GM18870 (cell line): ENCODE results near the gene PRKAG2.

Experiments
- ATAC-seq: cut with Tn5 transposase; IDR thresholded peaks from one replicate; pipeline ENCODE4 v1.9.1; 2021; ENCODE audit warnings: moderate library complexity; ENCODE audit not compliant: unreplicated experiment

Gene PRKAG2

DNA sequence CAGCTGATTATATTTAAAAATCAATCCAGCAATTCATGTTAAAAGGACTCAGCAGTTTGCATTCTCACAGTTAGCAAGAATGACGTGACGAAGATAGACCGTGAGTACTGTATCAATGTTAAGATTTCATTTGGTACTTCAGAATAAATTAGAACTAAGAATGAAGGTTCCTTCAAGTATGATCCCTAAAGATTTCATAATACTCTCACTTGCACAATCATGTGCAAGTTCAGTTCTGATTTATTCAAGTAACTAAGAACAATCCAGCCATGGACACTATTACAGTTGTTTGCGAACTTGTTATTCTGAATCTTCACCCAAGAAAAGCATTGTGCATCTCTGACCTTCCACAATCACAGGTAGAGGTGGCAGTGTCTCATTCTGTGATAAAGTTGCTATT is 365.0 kb downstream of the PRKAG2 start:
- ATAC-seq: no peak

DNA sequence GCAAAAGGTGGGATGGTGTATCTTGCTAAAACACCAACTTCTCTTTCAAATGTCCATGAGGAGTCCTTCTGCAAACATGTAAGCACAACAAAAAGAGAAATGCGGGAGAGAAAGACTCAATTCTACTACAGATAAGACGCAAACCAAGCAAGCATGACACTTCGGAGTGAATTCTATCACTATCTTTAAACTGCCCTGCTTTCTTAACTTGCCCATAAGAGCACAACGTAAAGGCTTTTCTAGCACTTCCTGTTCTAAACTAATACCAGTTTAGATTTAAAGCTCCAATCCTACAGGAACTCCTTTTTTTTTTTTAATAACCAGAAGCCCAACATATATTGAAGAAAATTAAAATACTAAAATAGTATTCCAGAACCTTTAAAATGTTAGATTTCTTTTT is 365.6 kb downstream of the PRKAG2 start:
- no peak for ATAC-seq

DNA sequence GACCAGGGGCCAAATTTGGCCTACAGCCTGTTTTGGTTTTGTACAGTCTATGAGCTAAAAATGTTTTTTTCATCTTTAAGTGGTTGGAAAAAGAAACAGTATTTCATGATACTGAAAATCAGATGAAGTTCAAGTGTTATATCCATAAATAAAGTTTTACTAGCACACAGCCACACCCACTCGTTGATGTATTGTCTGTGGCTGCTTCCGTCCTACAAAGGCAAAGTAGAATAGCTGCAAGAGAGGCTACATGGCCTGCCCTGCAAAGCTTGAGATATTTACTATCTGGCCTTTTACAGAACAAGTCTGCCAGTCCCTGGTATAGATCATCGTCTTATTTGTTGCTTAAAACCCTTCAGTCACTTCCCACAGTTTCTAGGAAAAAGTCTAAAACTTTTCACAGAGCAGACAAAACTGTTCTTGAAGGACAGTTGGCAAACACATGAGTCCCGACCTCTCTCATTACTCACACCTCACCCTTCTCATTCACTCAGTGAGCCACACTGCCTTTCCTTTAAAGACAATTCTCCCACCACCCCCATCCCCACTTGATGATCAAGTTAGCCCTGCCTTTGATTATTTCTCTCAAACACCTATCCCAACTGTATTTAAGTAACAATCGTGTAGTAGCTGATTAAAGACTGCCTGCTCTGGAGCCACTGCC is 367.1 kb downstream of the PRKAG2 start:
- ATAC-seq: no peak

DNA sequence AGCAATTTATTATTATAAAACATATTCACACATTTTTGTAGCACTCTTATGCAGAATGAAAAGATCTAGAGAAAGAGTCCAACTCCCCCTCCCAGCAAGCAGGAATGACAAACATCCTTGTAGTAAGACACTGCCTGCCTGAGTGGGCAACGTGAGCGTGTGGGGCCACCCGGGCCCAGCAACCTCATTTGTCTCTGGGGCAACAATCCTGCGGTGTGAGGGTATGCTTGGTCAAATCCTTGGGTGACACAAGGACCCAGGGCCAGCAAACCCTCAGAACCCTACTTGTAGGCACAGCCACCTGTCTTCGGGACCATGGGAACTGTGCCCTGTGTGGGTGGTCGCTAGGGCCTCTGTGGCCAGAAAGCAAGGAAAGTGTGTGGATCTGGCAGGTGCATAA is 367.9 kb downstream of the PRKAG2 start:
- ATAC-seq: no peak

DNA sequence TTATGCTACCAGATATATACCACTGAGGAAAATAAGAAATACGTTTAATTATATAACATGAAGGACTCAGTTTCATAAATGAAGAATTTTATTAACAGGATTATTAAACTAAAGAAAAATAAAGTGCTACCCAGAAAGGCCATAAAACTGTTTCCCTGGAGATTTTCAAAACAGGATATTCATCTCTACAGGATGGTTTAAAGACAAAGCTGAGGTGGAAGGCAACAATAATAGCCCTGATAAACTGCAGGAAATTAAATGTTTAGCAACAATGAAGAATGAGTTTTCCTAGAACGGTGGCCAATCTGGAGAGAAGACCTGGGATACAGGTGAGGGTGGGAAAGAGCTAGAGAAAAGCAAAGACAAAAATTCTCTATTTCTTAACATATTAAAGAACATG is 369.1 kb downstream of the PRKAG2 start:
- ATAC-seq: no peak

DNA sequence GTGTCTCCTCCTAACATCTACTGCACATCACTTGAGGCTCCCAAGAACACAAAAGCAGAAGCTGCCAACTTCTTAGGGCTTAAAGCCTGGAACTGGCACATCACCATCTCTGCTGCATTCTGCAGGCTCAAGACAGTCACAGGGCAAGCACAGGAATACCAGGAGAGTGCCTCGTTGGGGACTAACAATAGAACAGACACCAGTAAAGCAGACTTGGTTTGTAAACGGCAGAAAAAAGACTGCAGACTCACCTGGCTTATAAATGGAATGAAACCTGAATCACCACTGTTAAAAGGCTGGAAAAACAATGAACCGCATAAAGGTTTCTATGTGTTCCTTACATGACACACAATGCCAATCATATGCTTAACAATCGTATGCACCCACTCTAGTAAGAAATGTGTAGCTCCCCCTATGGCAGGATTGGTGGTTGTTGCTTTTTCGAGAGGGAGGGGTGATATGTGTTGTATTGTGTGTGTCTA is 370.0 kb downstream of the PRKAG2 start:
- no peak for ATAC-seq
